ENCODE data around the gene UBE2Z. TPM values are rescaled to one million over a fixed set of nuclear protein-coding genes. Genes with fewer than 3 reads are reported as not detected.

Gene UBE2Z
- total and polyA plus RNA-seq, 2 experiments from 2014 or later = 63.3 to 66.7 TPM

DNA sequence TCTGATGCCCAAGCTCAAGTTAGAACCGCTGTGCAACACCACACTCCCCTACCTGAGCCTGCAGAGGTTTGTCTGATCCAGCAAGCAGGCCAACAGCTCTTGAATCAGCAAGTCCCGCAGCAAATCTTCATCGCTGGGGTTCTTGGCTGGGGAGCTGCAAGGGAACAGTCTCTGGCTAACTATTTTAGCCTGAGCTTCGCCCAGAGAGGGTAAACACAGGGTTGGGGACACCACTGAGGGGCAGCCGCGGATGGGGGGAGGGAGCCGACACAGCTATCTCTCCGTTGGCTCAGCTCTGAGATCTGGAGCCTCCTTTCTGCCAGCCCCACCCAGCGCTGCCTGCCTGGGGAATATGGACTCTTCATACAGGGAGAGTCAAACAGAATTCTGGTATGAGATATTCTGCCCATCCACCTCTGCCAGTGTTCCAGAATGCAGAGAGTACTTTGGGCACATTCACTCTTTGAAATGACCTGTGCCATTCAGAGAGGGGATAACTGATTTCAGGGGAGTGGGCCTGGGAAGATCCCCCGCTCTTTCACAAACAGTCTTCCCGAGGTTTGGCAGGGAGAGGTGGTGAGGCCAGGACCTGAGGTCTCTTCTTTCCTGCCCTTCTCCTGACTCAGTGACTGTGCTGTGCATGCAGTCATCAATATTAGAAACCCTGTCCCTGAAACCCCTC lies 52.8 kb downstream of the UBE2Z start:
- peak overlapping the region; percentile 73 for H3K27ac ChIP-seq
- peak; percentile 49 for DNase-seq (ENCODE audit: low spot score)
- H3K27me3 ChIP-seq = no peaks in the 10 kb centered on the region
- 24% methylated on average over 11 of the region's 11 CpGs for WGBS (ENCODE audit: low lambda C conversion rate, missing lambda C conversion rate)
- H3K4me2 ChIP-seq = peak overlapping the region; percentile 70
- no peaks in the 10 kb centered on the region for H4K20me1 ChIP-seq (ENCODE audit: insufficient read depth, poor library complexity, severe bottlenecking)
- H3K79me2 ChIP-seq = no peaks in the 10 kb centered on the region
- no peaks in the 10 kb centered on the region for H3K36me3 ChIP-seq (replicated peaks; ENCODE audit: insufficient read depth, low read depth)
- no peak overlapping the region for H3K4me3 ChIP-seq
- no peaks in the 10 kb centered on the region for H3K9me2 ChIP-seq (replicated peaks; ENCODE audit: insufficient read depth)
- H2AFZ ChIP-seq = peak overlapping the region; percentile 67
- H3K9me3 ChIP-seq (ENCODE audit: low read depth) = no peaks in the 10 kb centered on the region
- TF ChIP-seq EZH2 (IDR thresholded peaks at IDR 0.05; ENCODE audit: borderline replicate concordance) (no peak), CTCF (IDR thresholded peaks at IDR 0.05; ENCODE audit: poor library complexity) (no peak), EZH2phosphoT487 (IDR thresholded peaks at IDR 0.05; ENCODE audit: low read depth, severe bottlenecking, unreplicated experiment) (no peak)
- H3K4me1 ChIP-seq (ENCODE audit: insufficient read depth) = peaks cover 17% of the 10 kb centered on the region

- H3K79me2 ChIP-seq = no peaks in the 10 kb centered on the region
- H2AFZ ChIP-seq = peak overlapping the region; percentile 67
- H3K9me3 ChIP-seq (ENCODE audit: low read depth) = no peaks in the 10 kb centered on the region
- H3K4me2 ChIP-seq = peak overlapping the region; percentile 70
- H3K4me1 ChIP-seq (ENCODE audit: insufficient read depth) = peaks cover 17% of the 10 kb centered on the region
- H3K27me3 ChIP-seq = no peaks in the 10 kb centered on the region
- no peak overlapping the region for H3K4me3 ChIP-seq
- TF ChIP-seq EZH2 (IDR thresholded peaks at IDR 0.05; ENCODE audit: borderline replicate concordance) = no peak
- no peak for TF ChIP-seq CTCF (IDR thresholded peaks at IDR 0.05; ENCODE audit: poor library complexity)
- TF ChIP-seq EZH2phosphoT487 (IDR thresholded peaks at IDR 0.05; ENCODE audit: low read depth, severe bottlenecking, unreplicated experiment) = no peak
- no peaks in the 10 kb centered on the region for H4K20me1 ChIP-seq (ENCODE audit: insufficient read depth, poor library complexity, severe bottlenecking)
- peak; percentile 83 for DNase-seq (ENCODE audit: low spot score)
- H3K27ac ChIP-seq = peak overlapping the region; percentile 73
- no peaks in the 10 kb centered on the region for H3K36me3 ChIP-seq (replicated peaks; ENCODE audit: insufficient read depth, low read depth)
- no peaks in the 10 kb centered on the region for H3K9me2 ChIP-seq (replicated peaks; ENCODE audit: insufficient read depth)
- WGBS (ENCODE audit: low lambda C conversion rate, missing lambda C conversion rate) = 24% methylated on average over 10 of the region's 10 CpGs
These were observed 53.5 kb downstream of the UBE2Z start for GRCh38 chr17:48961516-48962233.

GRCh38 chr17:48970224-48970623 lies 62.0 kb downstream of the UBE2Z start:
- Histone ChIP-seq H3K79me2 (no peaks in the 10 kb centered on the region), H3K4me2 (no peak overlapping the region), H3K9me3 (ENCODE audit: low read depth) (no peaks in the 10 kb centered on the region), H3K4me1 (ENCODE audit: insufficient read depth) (peaks cover 22% of the 10 kb centered on the region), H3K9me2 (replicated peaks; ENCODE audit: insufficient read depth) (no peaks in the 10 kb centered on the region), H3K27me3 (no peaks in the 10 kb centered on the region), H3K4me3 (no peak overlapping the region), H4K20me1 (ENCODE audit: insufficient read depth, poor library complexity, severe bottlenecking) (no peaks in the 10 kb centered on the region), H2AFZ (no peak overlapping the region), H3K36me3 (replicated peaks; ENCODE audit: insufficient read depth, low read depth) (no peaks in the 10 kb centered on the region), H3K27ac (no peak overlapping the region)
- peak; percentile 53 for DNase-seq (ENCODE audit: low spot score)
- WGBS (ENCODE audit: low lambda C conversion rate, missing lambda C conversion rate) = 60% methylated on average over 4 of the region's 4 CpGs
- no peak for TF ChIP-seq EZH2 (IDR thresholded peaks at IDR 0.05; ENCODE audit: borderline replicate concordance)

Measured in hepatocyte (in vitro differentiated cells).